Kidney (tissue), 14 donors: ENCODE results near the gene SLC50A1. TPM values are rescaled to one million over a fixed set of nuclear protein-coding genes. Genes with fewer than 3 reads are reported as not detected.
A peak's percentile ranks its signal among the peaks of the same experiment; 100 is the strongest.

Source experiments
- DNase-seq, 5 donors: peaks; one replicate each; pipeline ENCODE4 v3.0.0-alpha.2; 2013 to 2020
- FAIRE-seq: peaks from 2 replicates; lab custom pipeline; 2012; peaks lifted over from hg19 to GRCh38; lab: Jason Lieb, UNC
- H3K27ac ChIP-seq, 2 donors: one replicate each; pipeline ENCODE4 v1.7.0; 2013; ENCODE audit warnings: low read depth in 2 of 2, low read length in 2 of 2, inconsistent platforms in 1 of 2
- H3K27me3 ChIP-seq: one replicate; pipeline ENCODE4 v1.7.1; 2013; ENCODE audit warnings: low read length, inconsistent platforms; ENCODE audit not compliant: control insufficient read depth, insufficient read depth
- H3K36me3 ChIP-seq, 3 donors: one replicate each; pipeline versions ENCODE4 v1.7.0 to v1.7.1; 2013; ENCODE audit warnings: low read length in 3 of 3, control low read depth in 1 of 3, inconsistent platforms in 1 of 3; ENCODE audit not compliant: insufficient read depth in 3 of 3, control insufficient read depth in 2 of 3
- H3K4me1 ChIP-seq, 3 donors: one replicate each; pipeline versions ENCODE4 v1.7.0 to v1.7.1; 2013; ENCODE audit warnings: low read length in 3 of 3, inconsistent platforms in 1 of 3, low read depth in 1 of 3; ENCODE audit not compliant: control insufficient read depth in 2 of 3, insufficient read depth in 2 of 3
- H3K4me3 ChIP-seq, 3 donors: one replicate each; pipeline versions ENCODE4 v1.7.0 to v1.8.1; 2013; ENCODE audit warnings: low read length in 3 of 3, control low read depth in 1 of 3, inconsistent platforms in 1 of 3
- H3K9ac ChIP-seq, 3 donors: one replicate each; pipeline versions ENCODE4 v1.7.0 to v1.7.1; 2013; ENCODE audit warnings: low read length in 3 of 3, control low read depth in 1 of 3, inconsistent platforms in 1 of 3
- H3K9me3 ChIP-seq, 3 donors: one replicate each; pipeline versions ENCODE4 v1.7.0 to v1.7.1; 2013; ENCODE audit warnings: low read length in 3 of 3, control low read depth in 1 of 3, inconsistent platforms in 1 of 3; ENCODE audit not compliant: control insufficient read depth in 2 of 3, insufficient read depth in 1 of 3
- CTCF ChIP-seq: IDR thresholded peaks from 3 replicates; pipeline ENCODE4 v1.5.1; 2012; ENCODE audit warnings: mild to moderate bottlenecking, moderate library complexity, borderline replicate concordance; ENCODE audit not compliant: insufficient read depth; ENCODE audit errors: extremely low read depth
- intact Hi-C: fragments of 100-400 bp; cut with DNase I; formaldehyde crosslinking; loops from one replicate; pipeline ENCODE4 v1.11.1; 2022
- polyA plus RNA-seq: library from polyadenylated mRNA; stranded (reverse); fragments of 350-450 nt; fragmentation: Illumina TruSeq; extraction: RNeasy Lipid Tissue Mini Kit (QIAGEN cat#74804); gene quantifications from one replicate; pipeline ENCODE4 v1.2.3, GENCODE V29; 2014; ENCODE audit warnings: low read depth, low replicate concordance; ENCODE audit not compliant: insufficient read depth
- total RNA-seq: library from RNA; stranded (reverse); fragmentation: NEBNext Ultra II Directional; extraction: Animal tissue kit (Norgen Biotek cat#: 25700); gene quantifications from one replicate; pipeline ENCODE4 v1.2.1, GENCODE V29; 2021
- donor health status: control.
- donor health status: control.
- donor health status: control.
- donor health status: control.
- donor health status: control.
- donor health status: DM: yes; HTN: yes; CAD: no.
- donor health status: Normal renal cell carcinoma (clear cell type).

The SLC50A1 gene
- total and polyA plus RNA-seq, 2 donors from 2014 or later, result 34.8 to 61.8 TPM

- no peak for DNase-seq
- Histone ChIP-seq H3K9ac (no peak overlapping the region), H3K4me1 (peaks cover 0 to 7% (median 0%) of the 10 kb centered on the region in 3 donors), H3K9me3 (no peaks in the 10 kb centered on the region), H3K36me3 (no peaks in the 10 kb centered on the region), H3K4me3 (no peak overlapping the region), H3K27me3 (no peaks in the 10 kb centered on the region), H3K27ac (no peak overlapping the region)
- FAIRE-seq, result no peak
- TF ChIP-seq CTCF, result no peak
- intact Hi-C loops, result no loop called here
These were observed 27.4 kb upstream of the SLC50A1 start for GRCh38 chr1:155108296-155108695.

GRCh38 chr1:155110381-155110780 is 25.3 kb upstream of the SLC50A1 start:
- no peak overlapping the region for H3K9ac ChIP-seq
- no peaks in the 10 kb centered on the region for H3K27me3 ChIP-seq
- no peak overlapping the region for H3K4me3 ChIP-seq
- H3K27ac ChIP-seq, result no peak overlapping the region
- no peaks in the 10 kb centered on the region for H3K9me3 ChIP-seq
- DNase-seq (no peak), FAIRE-seq (no peak)
- peaks cover 0 to 1% (median 0%) of the 10 kb centered on the region in 3 donors for H3K4me1 ChIP-seq
- no peaks in the 10 kb centered on the region for H3K36me3 ChIP-seq
- intact Hi-C loops, result no loop called here
- TF ChIP-seq CTCF, result no peak

GRCh38 chr1:155110826-155111225 is 24.8 kb upstream of the SLC50A1 start:
- intact Hi-C loops, result no loop called here
- Histone ChIP-seq H3K36me3 (no peaks in the 10 kb centered on the region), H3K9me3 (no peaks in the 10 kb centered on the region), H3K27ac (no peak overlapping the region), H3K27me3 (no peaks in the 10 kb centered on the region), H3K4me1 (no peaks in the 10 kb centered on the region), H3K4me3 (no peak overlapping the region), H3K9ac (no peak overlapping the region)
- no peak for FAIRE-seq
- DNase-seq, result no peak
- TF ChIP-seq CTCF, result no peak

DNA sequence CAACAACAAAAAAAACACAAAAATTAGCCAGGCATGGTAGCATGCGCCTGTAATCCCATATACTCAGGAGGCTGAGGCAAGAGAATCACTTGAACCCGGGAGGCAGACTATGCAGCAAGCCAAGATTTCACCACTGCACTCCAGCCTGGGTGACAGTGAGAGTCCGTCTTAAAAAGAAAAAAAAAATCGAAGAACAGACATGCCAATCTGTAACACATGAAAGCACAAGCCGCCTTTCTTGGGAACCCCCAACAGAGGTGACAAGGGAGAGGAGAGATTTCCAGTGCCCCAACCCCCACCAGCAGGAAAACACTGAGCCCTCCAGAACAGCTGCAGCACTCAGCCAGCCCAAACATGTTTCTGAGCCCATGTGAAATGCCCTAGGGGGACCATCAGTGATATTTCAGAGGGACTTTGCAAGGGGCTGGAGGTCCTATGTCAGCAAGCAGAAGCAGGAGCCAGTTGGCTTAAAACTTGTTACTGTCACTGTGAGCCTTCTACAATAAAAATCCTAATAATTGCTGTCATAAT is 22.1 kb upstream of the SLC50A1 start:
- Histone ChIP-seq H3K9ac (no peak overlapping the region), H3K27ac (no peak overlapping the region), H3K9me3 (no peaks in the 10 kb centered on the region), H3K27me3 (peaks cover 2% of the 10 kb centered on the region), H3K4me3 (no peak overlapping the region), H3K4me1 (no peaks in the 10 kb centered on the region), H3K36me3 (no peaks in the 10 kb centered on the region)
- peak in 1 of 5 donors; percentile 29 for DNase-seq
- no peak for TF ChIP-seq CTCF
- intact Hi-C loops, result no loop called here
- FAIRE-seq, result no peak
